OCI-LY1 (cell line): ENCODE results near the gene MED26.

ENCODE experiments used
- EZH2 ChIP-seq: fragments of 200-600 bp; sonication (generic), shearing (Covaris generic); IDR thresholded peaks from 2 replicates; pipeline ENCODE4 v1.8.0; 2017; ENCODE audit warnings: borderline replicate concordance, mixed run types, mild to moderate bottlenecking, antibody characterized with exemption, low read length, moderate library complexity, mixed read lengths
- TF ChIP-seq, protein P1 (sequence below): fragments of 200-600 bp; sonication (generic), shearing (Covaris generic); IDR thresholded peaks from 2 replicates; pipeline ENCODE4 v1.5.1; 2017; ENCODE audit warnings: mild to moderate bottlenecking, antibody characterized with exemption, low read length, moderate library complexity, mixed read lengths

GRCh38 chr19:16590876-16591802 is 36.9 kb downstream of the MED26 start:
- TF ChIP-seq, protein P1, sequence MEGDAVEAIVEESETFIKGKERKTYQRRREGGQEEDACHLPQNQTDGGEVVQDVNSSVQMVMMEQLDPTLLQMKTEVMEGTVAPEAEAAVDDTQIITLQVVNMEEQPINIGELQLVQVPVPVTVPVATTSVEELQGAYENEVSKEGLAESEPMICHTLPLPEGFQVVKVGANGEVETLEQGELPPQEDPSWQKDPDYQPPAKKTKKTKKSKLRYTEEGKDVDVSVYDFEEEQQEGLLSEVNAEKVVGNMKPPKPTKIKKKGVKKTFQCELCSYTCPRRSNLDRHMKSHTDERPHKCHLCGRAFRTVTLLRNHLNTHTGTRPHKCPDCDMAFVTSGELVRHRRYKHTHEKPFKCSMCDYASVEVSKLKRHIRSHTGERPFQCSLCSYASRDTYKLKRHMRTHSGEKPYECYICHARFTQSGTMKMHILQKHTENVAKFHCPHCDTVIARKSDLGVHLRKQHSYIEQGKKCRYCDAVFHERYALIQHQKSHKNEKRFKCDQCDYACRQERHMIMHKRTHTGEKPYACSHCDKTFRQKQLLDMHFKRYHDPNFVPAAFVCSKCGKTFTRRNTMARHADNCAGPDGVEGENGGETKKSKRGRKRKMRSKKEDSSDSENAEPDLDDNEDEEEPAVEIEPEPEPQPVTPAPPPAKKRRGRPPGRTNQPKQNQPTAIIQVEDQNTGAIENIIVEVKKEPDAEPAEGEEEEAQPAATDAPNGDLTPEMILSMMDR, result no peak
- no peak for TF ChIP-seq EZH2
